ENCODE data around the gene CSTF1.

DNA sequence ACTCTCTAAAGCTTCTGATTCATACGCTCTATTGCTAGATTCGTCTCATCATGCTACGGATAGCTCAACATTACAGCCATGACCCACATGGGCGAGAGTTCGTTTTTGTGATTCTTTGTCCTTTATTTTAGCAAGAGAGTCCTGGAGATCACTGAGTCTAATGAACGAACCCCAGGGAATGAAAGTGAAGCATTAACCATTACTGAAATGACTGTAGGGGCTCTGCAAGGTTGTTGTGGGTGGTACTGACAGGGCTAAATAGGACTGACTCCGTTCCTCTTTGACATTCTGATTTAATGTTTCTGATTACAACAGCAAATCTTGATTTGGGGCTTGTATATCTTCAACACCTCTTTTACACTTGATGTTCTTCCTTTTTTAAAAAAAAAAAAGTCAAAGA lies 62.3 kb downstream of the CSTF1 start:
- TF ChIP-seq, protein P1, sequence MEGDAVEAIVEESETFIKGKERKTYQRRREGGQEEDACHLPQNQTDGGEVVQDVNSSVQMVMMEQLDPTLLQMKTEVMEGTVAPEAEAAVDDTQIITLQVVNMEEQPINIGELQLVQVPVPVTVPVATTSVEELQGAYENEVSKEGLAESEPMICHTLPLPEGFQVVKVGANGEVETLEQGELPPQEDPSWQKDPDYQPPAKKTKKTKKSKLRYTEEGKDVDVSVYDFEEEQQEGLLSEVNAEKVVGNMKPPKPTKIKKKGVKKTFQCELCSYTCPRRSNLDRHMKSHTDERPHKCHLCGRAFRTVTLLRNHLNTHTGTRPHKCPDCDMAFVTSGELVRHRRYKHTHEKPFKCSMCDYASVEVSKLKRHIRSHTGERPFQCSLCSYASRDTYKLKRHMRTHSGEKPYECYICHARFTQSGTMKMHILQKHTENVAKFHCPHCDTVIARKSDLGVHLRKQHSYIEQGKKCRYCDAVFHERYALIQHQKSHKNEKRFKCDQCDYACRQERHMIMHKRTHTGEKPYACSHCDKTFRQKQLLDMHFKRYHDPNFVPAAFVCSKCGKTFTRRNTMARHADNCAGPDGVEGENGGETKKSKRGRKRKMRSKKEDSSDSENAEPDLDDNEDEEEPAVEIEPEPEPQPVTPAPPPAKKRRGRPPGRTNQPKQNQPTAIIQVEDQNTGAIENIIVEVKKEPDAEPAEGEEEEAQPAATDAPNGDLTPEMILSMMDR (conservative IDR thresholded peaks at IDR 0.05; ENCODE audit: low read depth, low read length): no peak
- no peak for TF ChIP-seq POLR2A (IDR thresholded peaks at IDR 0.05; ENCODE audit: low read depth, low read length)
- no peak for TF ChIP-seq RCOR1 (IDR thresholded peaks at IDR 0.05; ENCODE audit: insufficient replicate concordance, low read length)
- no peak for TF ChIP-seq BHLHE40 (IDR thresholded peaks at IDR 0.05; ENCODE audit: low read depth, low read length)
- no peak for TF ChIP-seq CEBPB (IDR thresholded peaks at IDR 0.05; ENCODE audit: low read depth, low read length)
- no peak for TF ChIP-seq RAD21 (IDR thresholded peaks at IDR 0.05; ENCODE audit: low read length)
- TF ChIP-seq SMC3 (IDR thresholded peaks at IDR 0.05; ENCODE audit: low read depth, low read length): no peak
- TF ChIP-seq MXI1 (IDR thresholded peaks at IDR 0.05; ENCODE audit: borderline replicate concordance, low read depth, low read length): no peak
- TF ChIP-seq RFX5 (IDR thresholded peaks at IDR 0.05; ENCODE audit: low read depth, low read length): no peak
- TF ChIP-seq MAFK (IDR thresholded peaks at IDR 0.05; ENCODE audit: low read depth, low read length): no peak
- TF ChIP-seq, protein P2, sequence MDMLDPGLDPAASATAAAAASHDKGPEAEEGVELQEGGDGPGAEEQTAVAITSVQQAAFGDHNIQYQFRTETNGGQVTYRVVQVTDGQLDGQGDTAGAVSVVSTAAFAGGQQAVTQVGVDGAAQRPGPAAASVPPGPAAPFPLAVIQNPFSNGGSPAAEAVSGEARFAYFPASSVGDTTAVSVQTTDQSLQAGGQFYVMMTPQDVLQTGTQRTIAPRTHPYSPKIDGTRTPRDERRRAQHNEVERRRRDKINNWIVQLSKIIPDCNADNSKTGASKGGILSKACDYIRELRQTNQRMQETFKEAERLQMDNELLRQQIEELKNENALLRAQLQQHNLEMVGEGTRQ (IDR thresholded peaks at IDR 0.05; ENCODE audit: low read depth, low read length): no peak
